H9 (cell line): ENCODE data around the gene ZNF169. TPM values are rescaled to one million over a fixed set of nuclear protein-coding genes. Genes with fewer than 3 reads are reported as not detected.

Experiments used
- DNase-seq: peaks from one replicate; pipeline ENCODE4 v3.0.0-alpha.2; 2017
- H2AFZ ChIP-seq: one replicate; pipeline ENCODE4 v1.6.1; 2013; ENCODE audit warnings: mild to moderate bottlenecking, low read length, control low read depth, moderate library complexity
- H2AK5ac ChIP-seq: 2 replicates; pipeline ENCODE4 v1.6.1; 2013; ENCODE audit warnings: low read length, control low read depth, mixed read lengths; ENCODE audit not compliant: insufficient read length
- H2BK120ac ChIP-seq: one replicate; pipeline ENCODE4 v1.6.1; 2013; ENCODE audit warnings: low read depth, mild to moderate bottlenecking, low read length, control low read depth, inconsistent platforms; ENCODE audit not compliant: poor library complexity, severe bottlenecking
- H2BK12ac ChIP-seq: 2 replicates; pipeline ENCODE4 v1.6.1; 2013; ENCODE audit warnings: low read length, control low read depth, mixed read lengths, low read depth; ENCODE audit not compliant: insufficient read length
- H2BK15ac ChIP-seq: 2 replicates; pipeline ENCODE4 v1.6.1; 2013; ENCODE audit warnings: low read depth, low read length, control low read depth
- H2BK20ac ChIP-seq: one replicate; pipeline ENCODE4 v1.6.1; 2013; ENCODE audit warnings: low read depth, mild to moderate bottlenecking, low read length, control low read depth, inconsistent platforms; ENCODE audit not compliant: poor library complexity, severe bottlenecking
- H2BK5ac ChIP-seq: 2 replicates; pipeline ENCODE4 v1.6.1; 2013; ENCODE audit warnings: low read length, control low read depth, mixed read lengths; ENCODE audit not compliant: insufficient read length
- H3K14ac ChIP-seq: 2 replicates; pipeline ENCODE4 v1.6.1; 2013; ENCODE audit warnings: low read length, control low read depth; ENCODE audit not compliant: insufficient read depth
- H3K18ac ChIP-seq: 2 replicates; pipeline ENCODE4 v1.6.1; 2013; ENCODE audit warnings: low read depth, mild to moderate bottlenecking, mixed read lengths, low read length, control low read depth; ENCODE audit not compliant: insufficient read length
- H3K23ac ChIP-seq: 2 replicates; pipeline ENCODE4 v1.6.1; 2013; ENCODE audit warnings: low read length, control low read depth, mixed read lengths, low read depth; ENCODE audit not compliant: insufficient read length
- H3K23me2 ChIP-seq: 2 replicates; pipeline ENCODE4 v1.6.1; 2013; ENCODE audit warnings: low read depth, mild to moderate bottlenecking, mixed read lengths, low read length, control low read depth; ENCODE audit not compliant: insufficient read length, poor library complexity, severe bottlenecking
- H3K27ac ChIP-seq: 2 replicates; pipeline ENCODE4 v1.5.1; 2013; ENCODE audit warnings: low read length, control low read depth, mixed read lengths, low read depth; ENCODE audit not compliant: insufficient read length
- H3K27me3 ChIP-seq: 2 replicates; pipeline ENCODE4 v1.6.1; 2013; ENCODE audit warnings: low read length, control low read depth, inconsistent platforms; ENCODE audit not compliant: insufficient read depth
- H3K4ac ChIP-seq: 2 replicates; pipeline ENCODE4 v1.6.1; 2013; ENCODE audit warnings: low read depth, mild to moderate bottlenecking, control low read depth, inconsistent platforms, low read length, moderate library complexity
- H3K4me1 ChIP-seq: 2 replicates; pipeline ENCODE4 v1.6.1; 2013; ENCODE audit warnings: low read length, control low read depth, inconsistent platforms; ENCODE audit not compliant: insufficient read depth
- H3K4me2 ChIP-seq: 2 replicates; pipeline ENCODE4 v1.6.1; 2013; ENCODE audit warnings: low read length, control low read depth, mixed read lengths; ENCODE audit not compliant: insufficient read length, insufficient read depth
- H3K56ac ChIP-seq: 2 replicates; pipeline ENCODE4 v1.6.1; 2013; ENCODE audit warnings: low read depth, mild to moderate bottlenecking, mixed read lengths, low read length, control low read depth; ENCODE audit not compliant: insufficient read length
- H3K79me1 ChIP-seq: 2 replicates; pipeline ENCODE4 v1.6.1; 2013; ENCODE audit warnings: low read depth, mild to moderate bottlenecking, moderate library complexity, low read length, control low read depth, inconsistent platforms; ENCODE audit not compliant: insufficient read depth, poor library complexity, severe bottlenecking
- H3K79me2 ChIP-seq: 2 replicates; pipeline ENCODE4 v1.6.1; 2013; ENCODE audit warnings: low read length, control low read depth, inconsistent platforms; ENCODE audit not compliant: insufficient read depth
- H3K9ac ChIP-seq: 2 replicates; pipeline ENCODE4 v1.6.1; 2013; ENCODE audit warnings: low read length, control low read depth, mixed read lengths; ENCODE audit not compliant: insufficient read length; ENCODE audit errors: extremely low read depth
- H3K9me3 ChIP-seq: one replicate; pipeline ENCODE4 v1.6.1; 2013; ENCODE audit warnings: low read depth, low read length, inconsistent platforms; ENCODE audit not compliant: control insufficient read depth
- H3T11ph ChIP-seq: one replicate; pipeline ENCODE4 v1.6.1; 2013; ENCODE audit warnings: mild to moderate bottlenecking, low read length, control low read depth, inconsistent platforms
- H4K20me1 ChIP-seq: one replicate; pipeline ENCODE4 v1.6.1; 2013; ENCODE audit not compliant: control insufficient read depth, insufficient read length, insufficient read depth
- H4K5ac ChIP-seq: 2 replicates; pipeline ENCODE4 v1.6.1; 2013; ENCODE audit warnings: low read depth, mild to moderate bottlenecking, mixed read lengths, low read length, control low read depth; ENCODE audit not compliant: insufficient read length
- H4K8ac ChIP-seq: replicated peaks from 2 replicates; pipeline ENCODE4 v1.6.1; 2013; ENCODE audit warnings: low read length, control low read depth, mixed read lengths, low read depth; ENCODE audit not compliant: insufficient read length
- H4K91ac ChIP-seq: 2 replicates; pipeline ENCODE4 v1.6.1; 2013; ENCODE audit warnings: low read depth, mild to moderate bottlenecking, moderate library complexity, mixed read lengths, low read length, control low read depth; ENCODE audit not compliant: insufficient read length
- H3K27ac Mint-ChIP-seq, 3 experiments: 2 replicates in 2 of 3; 3 replicates in 1 of 3; pipeline ENCODE4 v1.8.0; 2020 to 2021; ENCODE audit warnings: mixed read lengths in 3 of 3, mild to moderate bottlenecking in 1 of 3, moderate library complexity in 1 of 3
- H3K27me3 Mint-ChIP-seq: 2 replicates; pipeline ENCODE4 v1.8.0; 2021; ENCODE audit warnings: low read depth, mild to moderate bottlenecking, moderate library complexity, mixed read lengths
- H3K36me3 Mint-ChIP-seq, 3 experiments: 2 replicates in 2 of 3; 3 replicates in 1 of 3; pipeline ENCODE4 v1.8.0; 2020 to 2021; ENCODE audit warnings: low read depth in 3 of 3, mixed read lengths in 3 of 3; ENCODE audit not compliant: insufficient read depth in 1 of 3
- H3K4me1 Mint-ChIP-seq, 2 experiments: 2 replicates each; pipeline ENCODE4 v1.8.0; 2020; ENCODE audit warnings: mixed read lengths in 2 of 2
- H3K4me3 Mint-ChIP-seq, 2 experiments: 2 replicates in 1 of 2; 3 replicates in 1 of 2; pipeline ENCODE4 v1.8.0; 2020 to 2021; ENCODE audit warnings: mild to moderate bottlenecking in 2 of 2, mixed read lengths in 2 of 2, moderate library complexity in 1 of 2
- H3K9me3 Mint-ChIP-seq, 2 experiments: 2 replicates in 1 of 2; 3 replicates in 1 of 2; pipeline ENCODE4 v1.8.0; 2020; ENCODE audit warnings: mild to moderate bottlenecking in 2 of 2, mixed read lengths in 2 of 2, moderate library complexity in 1 of 2
- WGBS: extraction: QIAGEN DNeasy Blood & Tissue Kit; methylation state at CpG from one replicate; pipeline ENCODE4 v1.1.7; 2013; ENCODE audit warnings: missing lambda C conversion rate, low lambda C conversion rate, mixed read lengths; ENCODE audit not compliant: insufficient read length; ENCODE audit errors: extremely low coverage; 5-methylcytosine and 5-hydroxymethylcytosine counted together
- total RNA-seq: library from RNA; stranded (reverse); gene quantifications from 2 replicates; pipeline ENCODE4 v1.2.1, GENCODE V29; 2021
- TF ChIP-seq, protein P1 (sequence below): fragments of 200-600 bp; sonication (generic); conservative IDR thresholded peaks from 3 replicates; pipeline ENCODE4 v1.8.0; 2021; ENCODE audit warnings: antibody characterized with exemption, mild to moderate bottlenecking

Gene ZNF169
- total RNA-seq, 1 experiment from 2014 or later = 4.8 TPM

DNA sequence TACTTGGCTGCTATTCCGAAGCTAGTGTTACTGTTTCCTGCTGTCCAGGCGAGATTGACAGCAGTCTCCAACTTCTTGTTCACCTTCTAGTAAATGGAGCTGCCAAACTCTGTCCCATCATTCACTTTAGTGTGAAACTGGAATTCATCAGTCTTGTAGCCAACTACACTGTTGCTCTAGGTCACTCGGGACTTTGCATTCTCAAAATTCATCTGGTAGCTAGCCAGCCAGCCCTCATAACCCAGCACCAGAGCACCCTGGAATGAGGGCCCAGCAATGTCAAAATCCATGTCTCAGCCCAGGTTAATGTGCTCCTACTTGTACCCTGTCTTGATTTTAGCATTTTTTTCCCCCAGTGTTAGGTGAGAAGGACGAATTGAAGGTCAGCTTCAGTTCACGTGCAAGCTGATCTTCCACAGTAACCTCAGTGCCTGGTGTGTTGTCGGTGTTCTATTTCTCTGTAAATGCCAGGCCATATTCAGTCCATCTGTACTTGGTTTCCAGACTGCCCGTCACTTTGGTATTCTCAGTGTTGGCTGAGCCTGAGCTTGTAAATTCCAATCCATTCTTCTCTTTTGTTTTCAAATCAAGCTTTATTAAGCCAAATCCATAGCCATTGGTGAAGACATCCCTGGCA, 28.9 kb downstream of the ZNF169 start:
- Histone ChIP-seq H3K23ac (no peak overlapping the region), H4K20me1 (no peaks in the 10 kb centered on the region), H2BK120ac (no peak overlapping the region), H3K27ac (no peak overlapping the region), H2AK5ac (no peak overlapping the region), H4K5ac (no peak overlapping the region), H3K18ac (no peak overlapping the region), H2BK5ac (no peak overlapping the region), H3K56ac (no peak overlapping the region), H3K79me1 (no peaks in the 10 kb centered on the region), H3K14ac (no peak overlapping the region), H2AFZ (no peak overlapping the region), H3K9me3 (no peaks in the 10 kb centered on the region), H3T11ph (no peak overlapping the region), H4K8ac (no peak overlapping the region), H3K4me1 (no peaks in the 10 kb centered on the region), H2BK20ac (no peak overlapping the region), H3K9ac (no peak overlapping the region), H3K4ac (no peak overlapping the region), H3K27me3 (no peaks in the 10 kb centered on the region), H2BK15ac (no peak overlapping the region), H2BK12ac (no peak overlapping the region), H4K91ac (no peak overlapping the region), H3K23me2 (no peaks in the 10 kb centered on the region), H3K4me2 (no peak overlapping the region), H3K79me2 (no peaks in the 10 kb centered on the region; the same call in 1 of the 2 replicates)
- WGBS = no CpG with 5 or more reads among the region's 7 CpGs
- H3K9me3 Mint-ChIP-seq = peaks cover 3 to 5% of the 10 kb centered on the region in 2 experiments; a peak in 4 of 5 replicates
- H3K27ac Mint-ChIP-seq = no peak overlapping the region
- DNase-seq = no peak
- no peaks in the 10 kb centered on the region for H3K4me1 Mint-ChIP-seq
- peaks cover 23 to 44% (median 30%) of the 10 kb centered on the region in 3 experiments for H3K36me3 Mint-ChIP-seq
- TF ChIP-seq, protein P1, sequence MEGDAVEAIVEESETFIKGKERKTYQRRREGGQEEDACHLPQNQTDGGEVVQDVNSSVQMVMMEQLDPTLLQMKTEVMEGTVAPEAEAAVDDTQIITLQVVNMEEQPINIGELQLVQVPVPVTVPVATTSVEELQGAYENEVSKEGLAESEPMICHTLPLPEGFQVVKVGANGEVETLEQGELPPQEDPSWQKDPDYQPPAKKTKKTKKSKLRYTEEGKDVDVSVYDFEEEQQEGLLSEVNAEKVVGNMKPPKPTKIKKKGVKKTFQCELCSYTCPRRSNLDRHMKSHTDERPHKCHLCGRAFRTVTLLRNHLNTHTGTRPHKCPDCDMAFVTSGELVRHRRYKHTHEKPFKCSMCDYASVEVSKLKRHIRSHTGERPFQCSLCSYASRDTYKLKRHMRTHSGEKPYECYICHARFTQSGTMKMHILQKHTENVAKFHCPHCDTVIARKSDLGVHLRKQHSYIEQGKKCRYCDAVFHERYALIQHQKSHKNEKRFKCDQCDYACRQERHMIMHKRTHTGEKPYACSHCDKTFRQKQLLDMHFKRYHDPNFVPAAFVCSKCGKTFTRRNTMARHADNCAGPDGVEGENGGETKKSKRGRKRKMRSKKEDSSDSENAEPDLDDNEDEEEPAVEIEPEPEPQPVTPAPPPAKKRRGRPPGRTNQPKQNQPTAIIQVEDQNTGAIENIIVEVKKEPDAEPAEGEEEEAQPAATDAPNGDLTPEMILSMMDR = no peak
- H3K27me3 Mint-ChIP-seq = no peaks in the 10 kb centered on the region
- H3K4me3 Mint-ChIP-seq = no peak overlapping the region
